ENCODE results near the gene RIMBP2.

DNA sequence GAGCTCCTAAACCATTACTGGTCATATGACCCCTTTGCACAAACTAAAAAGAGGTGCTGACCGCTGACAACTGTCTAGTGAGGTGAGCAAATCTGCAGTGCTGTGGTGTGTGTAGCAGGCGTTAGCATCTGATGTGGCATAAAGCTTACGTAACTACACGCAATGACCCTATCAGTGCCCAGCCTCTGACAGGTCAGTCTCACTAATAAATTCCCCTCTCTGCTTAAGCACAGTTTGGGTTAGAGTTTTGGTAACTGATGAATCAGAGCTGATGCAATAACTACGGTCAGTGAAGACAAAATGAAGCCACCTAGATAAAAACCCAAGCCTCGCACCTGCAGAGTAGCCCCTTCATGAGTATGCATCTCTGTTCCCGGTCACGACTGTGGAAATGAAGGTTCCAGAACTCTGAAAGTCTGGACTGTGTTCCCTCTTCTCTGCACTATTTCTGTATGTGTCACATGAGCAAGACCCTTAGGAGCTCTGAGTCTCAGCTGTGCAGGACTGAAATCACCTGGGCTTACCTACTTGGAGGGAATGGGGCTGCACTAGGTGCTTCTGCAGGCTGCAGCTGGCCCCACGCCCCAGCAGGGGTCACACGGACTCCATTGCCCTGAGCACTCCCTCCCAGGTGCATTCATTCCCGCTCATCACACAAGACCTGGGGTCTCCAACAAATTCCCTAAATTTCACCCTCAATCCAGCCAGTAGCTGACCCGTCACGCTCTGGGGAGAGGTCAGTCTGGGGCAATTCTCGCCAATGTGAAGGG, 54.4 kb downstream of the RIMBP2 start:
- TF ChIP-seq, protein P1, sequence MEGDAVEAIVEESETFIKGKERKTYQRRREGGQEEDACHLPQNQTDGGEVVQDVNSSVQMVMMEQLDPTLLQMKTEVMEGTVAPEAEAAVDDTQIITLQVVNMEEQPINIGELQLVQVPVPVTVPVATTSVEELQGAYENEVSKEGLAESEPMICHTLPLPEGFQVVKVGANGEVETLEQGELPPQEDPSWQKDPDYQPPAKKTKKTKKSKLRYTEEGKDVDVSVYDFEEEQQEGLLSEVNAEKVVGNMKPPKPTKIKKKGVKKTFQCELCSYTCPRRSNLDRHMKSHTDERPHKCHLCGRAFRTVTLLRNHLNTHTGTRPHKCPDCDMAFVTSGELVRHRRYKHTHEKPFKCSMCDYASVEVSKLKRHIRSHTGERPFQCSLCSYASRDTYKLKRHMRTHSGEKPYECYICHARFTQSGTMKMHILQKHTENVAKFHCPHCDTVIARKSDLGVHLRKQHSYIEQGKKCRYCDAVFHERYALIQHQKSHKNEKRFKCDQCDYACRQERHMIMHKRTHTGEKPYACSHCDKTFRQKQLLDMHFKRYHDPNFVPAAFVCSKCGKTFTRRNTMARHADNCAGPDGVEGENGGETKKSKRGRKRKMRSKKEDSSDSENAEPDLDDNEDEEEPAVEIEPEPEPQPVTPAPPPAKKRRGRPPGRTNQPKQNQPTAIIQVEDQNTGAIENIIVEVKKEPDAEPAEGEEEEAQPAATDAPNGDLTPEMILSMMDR (IDR thresholded peaks at IDR 0.05; ENCODE audit: poor library complexity, severe bottlenecking) = no peak
- no peak for TF ChIP-seq RAD21 (conservative IDR thresholded peaks at IDR 0.05)

Data from neural cell (in vitro differentiated cells).